GM12864 (cell line): ENCODE measurements around the gene PPP1R13L.

ENCODE experiments used
- DNase-seq: peaks from one replicate; pipeline ENCODE4 v3.0.0-alpha.2; 2011; ENCODE audit warnings: low read depth
- H3K4me3 ChIP-seq: 2 replicates; pipeline ENCODE4 v1.5.1; 2011; ENCODE audit warnings: mild to moderate bottlenecking, low read depth, low read length, control low read depth
- TF ChIP-seq, protein P1 (sequence below): IDR thresholded peaks from 2 replicates; pipeline ENCODE4 v1.5.1; 2011; ENCODE audit warnings: low read depth, mild to moderate bottlenecking, moderate library complexity, low read length, control low read depth, inconsistent platforms; ENCODE audit errors: missing control alignments

Gene PPP1R13L

DNA sequence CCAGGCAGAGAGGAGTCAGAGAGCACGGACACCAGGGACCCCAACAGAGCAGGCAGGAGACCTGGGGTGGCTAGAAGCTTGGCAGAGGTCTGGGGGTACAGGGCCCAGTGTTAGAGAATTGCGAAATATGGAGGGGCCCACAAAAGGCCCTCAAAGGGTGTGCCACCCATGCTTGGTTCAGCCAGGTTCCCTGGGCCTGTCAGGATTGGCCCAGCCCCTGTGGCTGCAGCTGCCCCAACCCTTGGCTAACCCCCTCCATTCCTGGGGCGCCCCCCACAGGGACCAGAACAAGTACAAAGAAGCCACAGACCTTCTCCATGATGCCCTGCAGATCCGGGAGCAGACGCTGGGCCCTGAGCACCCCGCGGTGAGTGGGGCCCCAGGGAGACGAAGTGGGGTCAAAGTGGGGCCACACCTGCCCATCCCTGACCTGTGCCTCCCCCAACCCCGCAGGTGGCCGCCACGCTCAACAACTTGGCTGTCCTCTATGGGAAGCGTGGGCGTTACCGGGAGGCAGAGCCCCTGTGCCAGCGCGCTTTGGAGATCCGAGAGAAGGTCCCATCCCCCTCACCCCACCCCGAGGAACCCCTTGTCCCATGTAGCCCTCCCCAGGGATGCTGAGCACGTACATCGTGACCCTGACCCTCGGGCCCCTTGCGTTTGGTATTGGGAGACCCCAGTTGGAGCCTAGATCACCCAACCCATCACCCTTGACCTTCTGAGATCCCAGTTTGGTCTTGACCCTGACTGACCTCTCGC is 56.3 kb downstream of the PPP1R13L start:
- no peak overlapping the region for H3K4me3 ChIP-seq
- no peak for DNase-seq
- TF ChIP-seq, protein P1, sequence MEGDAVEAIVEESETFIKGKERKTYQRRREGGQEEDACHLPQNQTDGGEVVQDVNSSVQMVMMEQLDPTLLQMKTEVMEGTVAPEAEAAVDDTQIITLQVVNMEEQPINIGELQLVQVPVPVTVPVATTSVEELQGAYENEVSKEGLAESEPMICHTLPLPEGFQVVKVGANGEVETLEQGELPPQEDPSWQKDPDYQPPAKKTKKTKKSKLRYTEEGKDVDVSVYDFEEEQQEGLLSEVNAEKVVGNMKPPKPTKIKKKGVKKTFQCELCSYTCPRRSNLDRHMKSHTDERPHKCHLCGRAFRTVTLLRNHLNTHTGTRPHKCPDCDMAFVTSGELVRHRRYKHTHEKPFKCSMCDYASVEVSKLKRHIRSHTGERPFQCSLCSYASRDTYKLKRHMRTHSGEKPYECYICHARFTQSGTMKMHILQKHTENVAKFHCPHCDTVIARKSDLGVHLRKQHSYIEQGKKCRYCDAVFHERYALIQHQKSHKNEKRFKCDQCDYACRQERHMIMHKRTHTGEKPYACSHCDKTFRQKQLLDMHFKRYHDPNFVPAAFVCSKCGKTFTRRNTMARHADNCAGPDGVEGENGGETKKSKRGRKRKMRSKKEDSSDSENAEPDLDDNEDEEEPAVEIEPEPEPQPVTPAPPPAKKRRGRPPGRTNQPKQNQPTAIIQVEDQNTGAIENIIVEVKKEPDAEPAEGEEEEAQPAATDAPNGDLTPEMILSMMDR: no peak

DNA sequence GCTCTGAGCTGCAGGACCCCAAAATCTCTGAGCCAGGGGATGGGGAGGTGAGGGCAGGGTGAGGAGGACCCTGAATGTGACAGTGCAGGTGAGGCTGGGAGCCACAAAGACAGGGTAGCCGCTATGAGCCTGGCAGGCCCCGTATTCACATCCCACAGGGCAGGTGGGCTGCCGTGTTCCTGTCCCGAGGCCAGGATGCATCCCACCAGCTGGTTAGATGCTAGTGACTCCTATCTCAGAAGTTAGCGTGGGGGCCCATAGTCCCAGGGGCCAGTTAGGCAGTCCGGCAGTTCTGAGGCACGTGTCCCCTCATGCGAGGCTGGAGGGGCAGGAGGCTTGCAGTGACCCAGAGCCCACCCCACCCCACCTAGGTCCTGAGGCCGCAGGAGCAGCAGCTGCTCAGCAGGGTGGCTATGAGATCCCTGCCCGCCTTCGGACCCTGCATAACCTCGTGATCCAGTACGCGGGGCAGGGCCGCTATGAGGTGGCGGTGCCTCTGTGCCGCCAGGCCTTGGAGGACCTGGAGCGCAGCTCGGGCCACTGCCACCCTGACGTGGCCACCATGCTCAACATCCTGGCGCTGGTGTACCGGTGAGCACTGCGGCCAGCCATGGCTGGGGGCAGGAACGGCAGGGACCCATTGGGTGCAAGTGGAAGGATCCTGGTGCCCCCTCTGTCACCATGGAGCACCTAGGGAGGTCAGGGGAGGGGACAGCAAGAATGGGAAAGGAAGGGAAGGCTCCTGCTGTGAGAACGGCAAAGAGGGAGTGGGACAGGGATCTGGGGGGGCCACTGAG is 57.1 kb downstream of the PPP1R13L start:
- no peak overlapping the region for H3K4me3 ChIP-seq
- no peak for DNase-seq
- TF ChIP-seq, protein P1: no peak

DNA sequence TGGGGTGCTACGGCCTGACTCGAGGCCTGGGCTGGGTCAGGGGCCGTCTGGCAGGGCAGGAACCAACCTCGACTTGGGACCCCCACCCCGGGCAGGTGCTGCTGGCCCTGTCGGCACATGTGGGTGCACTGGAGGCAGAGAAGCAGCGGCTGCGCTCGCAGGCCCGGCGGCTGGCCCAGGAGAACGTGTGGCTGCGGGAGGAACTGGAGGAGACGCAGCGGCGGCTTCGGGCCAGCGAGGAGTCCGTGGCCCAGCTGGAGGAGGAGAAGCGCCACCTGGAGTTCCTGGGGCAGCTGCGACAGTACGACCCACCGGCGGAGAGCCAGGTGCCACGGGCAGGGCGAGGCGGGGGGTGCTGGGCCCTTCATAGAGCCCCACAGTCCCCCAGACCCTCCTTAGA is 58.4 kb downstream of the PPP1R13L start:
- TF ChIP-seq, protein P1: no peak
- H3K4me3 ChIP-seq: no peak overlapping the region
- no peak for DNase-seq

DNA sequence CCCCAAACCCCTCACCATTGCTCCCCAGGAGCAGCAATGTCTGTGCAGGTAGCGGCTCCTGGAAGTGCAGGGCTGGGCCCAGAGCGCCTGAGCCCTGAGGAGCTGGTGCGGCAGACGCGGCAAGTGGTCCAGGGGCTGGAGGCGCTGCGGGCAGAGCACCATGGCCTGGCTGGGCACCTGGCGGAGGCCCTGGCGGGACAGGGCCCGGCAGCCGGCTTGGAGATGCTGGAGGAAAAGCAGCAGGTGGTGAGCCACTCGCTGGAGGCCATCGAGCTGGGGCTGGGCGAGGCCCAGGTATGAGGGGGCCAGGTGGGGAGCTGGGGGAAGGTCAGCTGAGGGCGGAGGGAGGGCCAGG is 59.4 kb downstream of the PPP1R13L start:
- TF ChIP-seq, protein P1: no peak
- no peak overlapping the region for H3K4me3 ChIP-seq
- DNase-seq: no peak

DNA sequence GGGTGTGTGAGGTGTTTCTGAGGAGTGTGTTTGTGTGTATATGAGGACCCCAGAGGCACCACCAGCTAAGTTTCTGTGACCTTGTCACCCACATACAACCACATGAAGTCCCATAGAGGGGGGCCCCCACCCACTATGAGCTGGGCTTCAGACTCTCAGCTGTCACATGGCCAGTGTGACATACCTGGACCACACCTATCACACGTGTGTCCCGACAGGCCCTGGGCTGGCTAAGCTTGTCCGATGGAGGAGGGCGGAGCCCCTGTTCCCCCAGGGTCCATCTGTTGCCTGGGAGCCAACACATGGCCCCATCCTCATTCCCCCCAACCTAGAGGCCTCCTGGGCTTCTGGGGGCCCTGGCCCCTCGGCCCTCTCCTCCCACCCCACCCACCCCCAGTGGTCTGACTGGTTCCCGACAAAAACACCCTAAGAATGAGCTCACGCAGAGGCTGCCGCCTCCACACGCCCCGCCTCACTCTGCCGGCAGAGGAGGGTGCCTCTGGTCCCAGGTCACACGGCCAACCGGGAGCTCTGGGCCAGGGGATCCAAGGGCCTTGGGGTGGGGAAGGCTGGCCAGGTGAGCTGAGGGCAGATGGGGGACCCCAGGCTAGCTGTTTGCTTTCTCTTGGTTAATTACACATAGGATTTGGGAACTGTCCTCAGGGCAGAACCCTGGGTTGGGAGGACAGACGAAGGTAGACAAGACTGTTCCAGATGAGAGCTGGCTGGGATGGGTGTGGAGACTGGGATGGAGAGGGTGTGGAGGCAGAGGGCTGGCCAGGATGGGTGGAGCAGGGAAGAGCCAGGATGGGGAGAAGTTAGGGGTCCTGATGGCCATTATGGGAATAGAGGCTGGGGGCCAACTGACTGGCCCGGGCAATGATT is 60.0 kb downstream of the PPP1R13L start:
- no peak for DNase-seq
- TF ChIP-seq, protein P1: no peak
- no peak overlapping the region for H3K4me3 ChIP-seq

DNA sequence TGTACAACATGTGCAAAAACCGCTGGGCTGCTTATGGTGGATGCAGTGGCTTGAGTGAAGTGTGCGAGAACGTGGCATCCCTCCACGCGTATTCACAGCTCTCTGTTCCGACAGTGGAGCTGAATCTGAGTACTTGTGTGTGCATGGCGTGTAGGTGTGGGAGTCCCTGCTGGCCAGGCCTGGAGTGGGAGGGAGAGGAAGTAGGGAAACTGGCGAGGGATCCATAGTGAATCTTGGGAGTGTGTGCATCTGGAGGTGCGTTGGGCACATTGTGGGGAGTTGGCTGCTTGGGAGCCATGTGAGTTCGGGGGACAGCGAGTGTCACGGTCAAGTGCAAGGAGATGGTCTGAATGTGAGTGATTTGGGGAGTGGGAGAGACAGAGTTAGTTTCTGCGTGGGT is 62.0 kb downstream of the PPP1R13L start:
- DNase-seq: no peak
- TF ChIP-seq, protein P1: no peak
- H3K4me3 ChIP-seq: no peak overlapping the region
